SK-N-MC (cell line): ENCODE data around the gene PAX5.

Source experiments
- DNase-seq: peaks from one replicate; pipeline ENCODE4 v3.0.0-alpha.2; 2011; ENCODE audit warnings: low read depth, low spot score
- H3K27ac ChIP-seq: fragments of 200-600 bp; sonication (generic); 2 replicates; pipeline ENCODE4 v1.5.1; 2016; ENCODE audit warnings: mixed run types
- H3K36me3 ChIP-seq: fragments of 200-600 bp; sonication (generic); 2 replicates; pipeline ENCODE4 v1.6.1; 2017; ENCODE audit warnings: antibody characterized with exemption, low read length, mixed read lengths; ENCODE audit not compliant: insufficient read depth
- H3K4me3 ChIP-seq: fragments of 200-600 bp; sonication (generic); 2 replicates; pipeline ENCODE4 v1.5.1; 2016
- H3K9ac ChIP-seq: fragments of 200-600 bp; sonication (generic); 2 replicates; pipeline ENCODE4 v1.8.0; 2017; ENCODE audit warnings: mixed run types, mixed read lengths; ENCODE audit not compliant: insufficient read length
- H3K9me3 ChIP-seq: fragments of 200-600 bp; sonication (generic); 2 replicates; pipeline ENCODE4 v1.6.1; 2017; ENCODE audit warnings: low read depth, mild to moderate bottlenecking, antibody characterized with exemption, low read length, moderate library complexity, mixed read lengths
- EZH2 ChIP-seq: fragments of 200-600 bp; sonication (generic); IDR thresholded peaks from one replicate; pipeline ENCODE4 v1.6.1; 2017; ENCODE audit warnings: antibody characterized with exemption
- FOXP2 ChIP-seq: optimal IDR thresholded peaks from 2 replicates; pipeline ENCODE3; 2011; ENCODE audit warnings: mild to moderate bottlenecking, moderate library complexity; ENCODE audit not compliant: insufficient read depth; ENCODE audit errors: extremely low read length, control extremely low read depth
- POLR2AphosphoS5 ChIP-seq: IDR thresholded peaks from 2 replicates; pipeline ENCODE4 v1.6.1; 2012; ENCODE audit warnings: mild to moderate bottlenecking, low read depth, low read length, borderline replicate concordance

PAX5 gene

DNA sequence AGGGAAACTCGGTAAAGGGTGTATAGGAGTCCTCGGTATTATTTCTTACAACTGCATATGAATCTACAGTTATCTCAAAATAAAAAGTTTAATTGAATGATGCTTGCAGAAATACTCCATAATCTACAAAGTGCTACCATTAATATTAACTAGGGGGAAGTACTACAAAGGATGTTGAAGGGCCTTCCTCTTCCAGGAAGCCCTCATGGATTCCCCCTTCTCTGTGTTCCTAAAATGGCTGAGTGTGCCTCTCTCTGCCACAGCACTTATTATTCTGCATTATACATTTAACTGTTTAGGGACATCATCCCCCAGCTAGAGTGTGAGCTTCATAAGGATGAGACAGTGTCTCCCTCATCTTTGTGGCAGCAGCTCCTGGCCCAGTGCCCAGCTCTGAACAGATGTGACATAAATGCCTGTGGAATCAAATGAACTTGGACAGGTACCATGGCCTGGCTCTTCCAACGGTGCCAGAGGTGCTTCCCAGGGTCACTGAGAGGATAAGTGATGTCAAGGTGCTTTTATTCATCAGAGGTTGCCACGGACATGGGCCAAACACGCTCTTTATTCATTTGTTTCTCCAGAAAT, 99.5 kb downstream of the PAX5 start:
- TF ChIP-seq POLR2AphosphoS5 (no peak), EZH2 (no peak), FOXP2 (no peak)
- no peaks in the 10 kb centered on the region for H3K9me3 ChIP-seq
- H3K9ac ChIP-seq, result no peak overlapping the region
- H3K27ac ChIP-seq, result no peak overlapping the region
- no peak for DNase-seq
- H3K4me3 ChIP-seq, result no peak overlapping the region
- H3K36me3 ChIP-seq, result no peaks in the 10 kb centered on the region

DNA sequence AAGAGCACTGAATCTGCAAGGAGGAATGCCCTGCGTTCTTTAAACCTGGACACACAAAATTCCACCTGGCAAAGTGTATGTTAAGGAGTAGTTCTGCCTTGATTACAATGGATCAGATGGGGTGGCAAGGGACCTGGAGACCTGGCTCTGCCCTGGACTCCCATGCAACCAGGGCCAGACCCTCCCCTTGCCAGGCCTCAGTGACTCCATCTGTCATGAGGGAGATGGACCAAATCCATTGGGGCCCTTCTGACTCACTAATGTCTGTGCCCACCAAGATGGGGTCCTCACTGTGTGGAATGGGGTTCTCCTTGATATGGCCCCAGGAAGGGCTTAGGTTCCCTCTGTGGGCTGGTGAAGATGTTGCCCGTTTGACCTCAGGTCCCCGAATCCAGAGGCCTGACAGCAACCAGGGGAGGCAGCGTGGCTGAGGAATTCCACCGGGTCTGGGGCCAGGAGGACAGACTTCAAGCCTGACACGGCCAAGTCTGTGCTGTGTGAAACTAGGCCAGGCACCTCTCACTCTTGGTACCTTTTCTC, 100.3 kb downstream of the PAX5 start:
- Histone ChIP-seq H3K36me3 (no peaks in the 10 kb centered on the region), H3K4me3 (no peak overlapping the region), H3K27ac (no peak overlapping the region), H3K9ac (no peak overlapping the region), H3K9me3 (no peaks in the 10 kb centered on the region)
- TF ChIP-seq FOXP2, result no peak
- TF ChIP-seq POLR2AphosphoS5, result no peak
- TF ChIP-seq EZH2, result no peak
- DNase-seq, result no peak

DNA sequence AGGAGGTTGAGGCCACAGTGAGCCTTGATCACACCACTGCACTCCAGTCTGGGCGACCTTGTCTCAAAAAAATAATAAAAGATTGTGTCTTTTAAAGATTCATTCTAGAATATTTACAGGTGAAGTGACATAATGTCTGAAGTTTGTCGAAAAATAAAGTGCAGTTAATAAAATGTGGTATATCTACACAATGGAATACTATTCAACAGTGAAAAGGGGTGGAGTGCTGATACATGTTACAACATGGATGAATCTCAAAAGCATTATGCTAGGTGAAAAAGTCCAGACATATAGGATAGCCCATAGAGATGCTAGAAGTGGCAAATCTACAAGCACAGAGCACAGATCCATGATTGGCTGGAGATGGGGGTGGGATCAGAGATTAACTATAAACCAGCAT, 101.9 kb downstream of the PAX5 start:
- Histone ChIP-seq H3K36me3 (no peaks in the 10 kb centered on the region), H3K4me3 (no peak overlapping the region), H3K27ac (no peak overlapping the region), H3K9me3 (no peaks in the 10 kb centered on the region), H3K9ac (no peak overlapping the region)
- DNase-seq, result no peak
- TF ChIP-seq FOXP2 (no peak), EZH2 (no peak), POLR2AphosphoS5 (no peak)

DNA sequence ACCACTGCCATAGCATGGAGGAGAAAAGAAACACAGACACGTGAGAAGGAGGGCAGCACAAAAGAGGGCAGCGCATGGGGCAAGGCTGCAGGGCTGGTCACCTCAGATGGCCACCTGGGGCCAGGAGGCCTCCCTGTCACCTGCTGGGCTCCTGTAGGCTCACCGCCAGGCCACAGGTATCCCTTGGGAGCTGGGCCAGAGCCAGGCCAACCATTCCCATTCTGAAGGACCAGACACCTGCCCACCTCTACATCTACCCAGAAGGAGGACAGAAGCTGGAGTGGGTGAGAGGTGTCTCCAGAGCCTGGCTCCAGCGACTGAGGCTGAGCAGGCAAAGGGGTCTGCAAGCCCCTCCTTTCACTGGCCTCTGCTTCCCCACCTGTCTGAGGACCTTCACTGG, 103.1 kb downstream of the PAX5 start:
- no peak for DNase-seq
- Histone ChIP-seq H3K27ac (no peak overlapping the region), H3K9me3 (no peaks in the 10 kb centered on the region), H3K4me3 (no peak overlapping the region), H3K9ac (no peak overlapping the region), H3K36me3 (no peaks in the 10 kb centered on the region)
- TF ChIP-seq POLR2AphosphoS5 (no peak), EZH2 (no peak), FOXP2 (no peak)

DNA sequence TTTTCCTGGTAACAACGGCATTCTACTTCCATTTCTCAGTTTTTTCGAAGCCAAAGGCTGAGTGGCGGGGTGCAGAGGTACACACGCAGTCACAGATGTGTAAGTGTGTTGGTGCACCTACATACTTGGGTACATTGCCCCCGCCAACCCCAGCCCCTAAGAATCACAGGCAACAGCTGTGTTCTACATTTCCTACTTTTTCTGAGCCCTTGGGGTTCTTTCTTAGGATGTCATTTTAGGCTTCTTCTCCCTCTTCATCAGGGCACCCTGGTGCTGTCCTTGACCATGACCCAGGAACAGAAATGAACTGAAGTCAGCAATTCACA, 104.8 kb downstream of the PAX5 start:
- TF ChIP-seq FOXP2 (no peak), EZH2 (no peak), POLR2AphosphoS5 (no peak)
- no peak for DNase-seq
- Histone ChIP-seq H3K9me3 (no peaks in the 10 kb centered on the region), H3K4me3 (peak overlapping the region; percentile 61), H3K27ac (peak overlapping the region; percentile 94), H3K36me3 (no peaks in the 10 kb centered on the region), H3K9ac (no peak overlapping the region)

DNA sequence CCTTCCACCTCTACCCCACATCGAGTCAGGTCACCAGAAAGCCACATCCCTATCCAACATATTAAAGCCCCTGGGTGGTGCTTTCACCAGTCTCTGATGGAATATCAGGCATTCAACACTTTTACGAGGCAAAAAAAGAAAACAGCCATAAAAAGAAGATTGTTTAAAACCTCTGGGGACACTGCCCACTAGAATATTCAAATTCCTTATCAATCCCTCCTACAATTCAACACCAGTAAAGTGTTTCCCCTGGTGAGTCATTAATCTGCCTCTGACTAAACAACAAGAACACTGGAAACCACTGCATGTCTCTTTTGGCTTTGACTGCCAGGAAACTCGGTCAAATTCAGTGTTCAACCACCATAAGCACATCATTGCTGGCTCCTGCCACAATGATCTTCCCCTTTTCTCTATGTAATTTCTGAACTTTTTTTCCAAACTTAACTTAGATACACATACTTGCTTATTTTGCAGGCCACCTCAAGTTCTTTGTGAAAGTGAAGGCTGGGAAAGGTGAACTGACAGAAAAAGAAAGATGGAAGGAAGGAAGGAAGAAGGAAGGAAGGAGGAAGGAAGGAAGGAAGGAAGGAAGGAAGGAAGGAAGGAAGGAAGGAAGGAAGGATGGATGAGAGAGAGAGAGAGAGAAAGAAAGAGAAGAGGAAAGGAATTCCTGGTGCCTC, 105.3 kb downstream of the PAX5 start:
- Histone ChIP-seq H3K9ac (no peak overlapping the region), H3K4me3 (peak overlapping the region; percentile 61), H3K9me3 (no peaks in the 10 kb centered on the region), H3K36me3 (no peaks in the 10 kb centered on the region), H3K27ac (peak overlapping the region; percentile 94)
- TF ChIP-seq EZH2, result no peak
- no peak for TF ChIP-seq POLR2AphosphoS5
- peak; percentile 80 for DNase-seq

DNA sequence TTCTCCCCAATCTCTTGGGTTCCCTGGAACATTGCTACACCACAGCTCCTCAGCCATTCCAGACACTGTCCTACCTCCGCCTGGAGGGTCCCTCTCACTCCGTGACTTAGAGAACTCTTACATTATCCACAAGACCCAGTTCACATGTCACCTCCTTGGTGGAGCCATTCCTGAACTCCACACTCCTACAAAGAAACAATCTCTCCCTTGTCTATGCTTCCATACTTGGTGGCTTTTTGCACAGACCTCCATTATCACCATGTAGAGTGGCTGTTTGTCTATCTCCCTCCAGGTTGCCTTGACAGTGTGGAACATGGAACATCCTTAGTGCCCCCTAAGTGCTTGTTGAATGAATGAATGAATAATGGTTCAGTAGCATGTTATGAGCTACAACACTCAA, 105.9 kb downstream of the PAX5 start:
- TF ChIP-seq POLR2AphosphoS5, result no peak
- TF ChIP-seq EZH2, result no peak
- TF ChIP-seq FOXP2, result no peak
- no peak overlapping the region for H3K9ac ChIP-seq
- no peaks in the 10 kb centered on the region for H3K9me3 ChIP-seq
- no peaks in the 10 kb centered on the region for H3K36me3 ChIP-seq
- H3K27ac ChIP-seq, result peak overlapping the region; percentile 94
- DNase-seq, result no peak
- peak overlapping the region; percentile 61; the same call in 1 of the 2 replicates for H3K4me3 ChIP-seq

DNA sequence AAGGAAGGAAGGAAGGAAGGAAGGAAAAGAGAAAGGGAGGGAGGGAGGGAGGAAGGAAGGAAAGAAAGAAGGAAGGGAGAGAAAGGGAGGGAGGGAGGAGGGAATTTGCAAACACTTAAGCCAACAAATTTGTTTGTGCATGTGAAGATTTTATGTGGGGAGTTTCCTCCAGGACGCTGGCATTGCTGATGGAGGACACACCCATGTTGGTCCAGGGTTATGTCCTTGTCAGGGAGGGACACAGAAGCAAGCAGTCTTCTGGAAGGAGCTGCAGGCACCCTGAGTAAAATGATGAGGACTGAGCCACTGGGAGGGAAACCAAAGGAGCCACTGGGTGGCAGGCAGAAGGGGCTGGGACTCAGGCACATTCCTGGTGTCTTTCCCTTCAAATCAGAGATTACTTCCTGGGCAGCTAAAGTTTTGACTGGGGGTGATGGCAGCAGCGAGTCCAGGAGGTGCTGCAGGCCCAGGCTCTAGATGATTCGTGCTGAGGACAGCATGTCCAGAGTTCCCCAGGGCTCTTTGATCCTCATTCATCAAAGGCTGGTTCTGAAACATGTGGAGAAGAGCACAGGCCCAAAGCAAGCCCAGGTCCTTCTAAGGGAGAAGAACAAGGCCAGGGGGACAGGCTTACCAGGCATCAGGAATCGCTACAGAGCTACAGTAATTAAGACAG, 109.2 kb downstream of the PAX5 start:
- DNase-seq, result no peak
- no peak overlapping the region for H3K9ac ChIP-seq
- no peak overlapping the region for H3K27ac ChIP-seq
- no peaks in the 10 kb centered on the region for H3K36me3 ChIP-seq
- no peak overlapping the region for H3K4me3 ChIP-seq
- no peaks in the 10 kb centered on the region for H3K9me3 ChIP-seq
- TF ChIP-seq EZH2 (no peak), POLR2AphosphoS5 (no peak; the same call in 1 of the 2 replicates), FOXP2 (no peak)
